A549 (cell line): ENCODE measurements around the gene RNF217. TPM values are rescaled to one million over a fixed set of nuclear protein-coding genes. Genes with fewer than 3 reads are reported as not detected.

Experiments used
- ATAC-seq, 2 experiments: fragments of 200-7000 bp in 1 of 2; fragments of >200 bp in 1 of 2; cut with Nextera tagmentation in 1 of 2; cut with Tn5 transposase in 1 of 2; 3 replicates each; pipeline versions ENCODE4 v1.8.0 to v1.9.1; 2018 to 2020; ENCODE audit warnings: mild to moderate bottlenecking in 1 of 2, moderate library complexity in 1 of 2
- CTCF ChIA-PET: fragments of 300-600 bp; sonication (Branson Sonifier 250); formaldehyde crosslinking; extraction: SDS; loops from one replicate; lab custom pipeline; 2021; ENCODE audit warnings: antibody characterized with exemption, inconsistent platforms; lab: Yijun Ruan, JAX
- POLR2A ChIA-PET: fragments of 350-600 bp; formaldehyde crosslinking; extraction: SDS; loops from one replicate; lab custom pipeline; 2021; ENCODE audit warnings: antibody characterized with exemption, inconsistent platforms; lab: Yijun Ruan, JAX
- DNase-seq, 2 experiments: peaks; one replicate each; pipeline versions ENCODE4 v3.0.0 to v3.0.0-alpha.2; 2011 to 2016; ENCODE audit warnings: low read depth in 1 of 2, low spot score in 1 of 2
- FAIRE-seq: peaks from 2 replicates; lab custom pipeline; 2011; peaks lifted over from hg19 to GRCh38; lab: Jason Lieb, UNC
- H3K27ac ChIP-seq, 2 experiments: fragments of >200 bp; sonication (Bioruptor Twin); formaldehyde crosslinking; 3 replicates each; pipeline ENCODE4 v1.5.1; 2016 to 2017
- H3K4me1 ChIP-seq: fragments of >200 bp; sonication (Bioruptor Twin); formaldehyde crosslinking; 3 replicates; pipeline ENCODE4 v1.6.1; 2016
- H3K4me2 ChIP-seq: fragments of >200 bp; sonication (Bioruptor Twin); formaldehyde crosslinking; 3 replicates; pipeline ENCODE4 v1.6.1; 2016
- H3K4me3 ChIP-seq: fragments of >200 bp; sonication (Bioruptor Twin); formaldehyde crosslinking; 3 replicates; pipeline ENCODE4 v1.5.1; 2016
- H3K9me3 ChIP-seq: fragments of >200 bp; sonication (Bioruptor Twin); formaldehyde crosslinking; 3 replicates; pipeline ENCODE4 v1.6.1; 2016
- ATOH8 ChIP-seq: fragments of 250-450 bp; sonication (Bioruptor Pico); IDR thresholded peaks from 2 replicates; pipeline ENCODE4 v1.5.0; 2020; ENCODE audit warnings: low read depth, mild to moderate bottlenecking, moderate library complexity
- BCL3 ChIP-seq: fragments of >200 bp; sonication (Bioruptor Twin); formaldehyde crosslinking; IDR thresholded peaks from 3 replicates; pipeline ENCODE4 v1.6.1; 2016
- CBX8 ChIP-seq: fragments of 200-600 bp; sonication (generic); IDR thresholded peaks from 2 replicates; pipeline ENCODE4 v1.6.1; 2016
- CHD2 ChIP-seq: fragments of 150-350 bp; IDR thresholded peaks from 2 replicates; pipeline ENCODE4 v1.6.1; 2014; ENCODE audit warnings: low read length; ENCODE audit not compliant: partially characterized antibody
- CHD4 ChIP-seq: fragments of 200-600 bp; sonication (generic); IDR thresholded peaks from 2 replicates; pipeline ENCODE4 v1.6.1; 2016; ENCODE audit warnings: antibody characterized with exemption, mild to moderate bottlenecking, borderline replicate concordance
- CTCF ChIP-seq: fragments of >200 bp; sonication (Bioruptor Twin); formaldehyde crosslinking; IDR thresholded peaks from 3 replicates; pipeline ENCODE4 v1.5.1; 2016
- E2F6 ChIP-seq: IDR thresholded peaks from 2 replicates; pipeline ENCODE4 v1.6.1; 2012; ENCODE audit warnings: low read depth, borderline replicate concordance
- EHMT2 ChIP-seq: fragments of 200-600 bp; sonication (generic); IDR thresholded peaks from 2 replicates; pipeline ENCODE4 v1.6.1; 2016; ENCODE audit warnings: antibody characterized with exemption, low read depth, mild to moderate bottlenecking, moderate library complexity
- ELK1 ChIP-seq: fragments of 150-350 bp; IDR thresholded peaks from 2 replicates; pipeline ENCODE4 v1.6.1; 2014; ENCODE audit warnings: low read depth, mild to moderate bottlenecking, low read length
- FOSB ChIP-seq: fragments of 250-450 bp; sonication (Bioruptor Pico); IDR thresholded peaks from 2 replicates; pipeline ENCODE4 v1.5.0; 2020; ENCODE audit warnings: mild to moderate bottlenecking, moderate library complexity
- FOSL2 ChIP-seq, 2 experiments: fragments of 450-650 bp in 1 of 2; fragments of >200 bp in 1 of 2; sonication (Bioruptor Twin) in 1 of 2; formaldehyde crosslinking; IDR thresholded peaks; 2 replicates each; pipeline versions ENCODE4 v1.5.0 to v1.6.1; 2016 to 2020; ENCODE audit warnings: mild to moderate bottlenecking in 1 of 2, moderate library complexity in 1 of 2
- FOXS1 ChIP-seq: fragments of 250-450 bp; sonication (Bioruptor Pico); IDR thresholded peaks from 2 replicates; pipeline ENCODE4 v1.5.0; 2020; ENCODE audit warnings: mild to moderate bottlenecking, moderate library complexity
- HOXA7 ChIP-seq: fragments of 250-450 bp; sonication (Bioruptor Pico); IDR thresholded peaks from 2 replicates; pipeline ENCODE4 v1.5.0; 2020; ENCODE audit warnings: mild to moderate bottlenecking, moderate library complexity
- HOXB5 ChIP-seq: fragments of 250-450 bp; sonication (Bioruptor Pico); IDR thresholded peaks from 2 replicates; pipeline ENCODE4 v1.5.0; 2020; ENCODE audit warnings: mild to moderate bottlenecking, moderate library complexity
- JUN ChIP-seq, 2 experiments: fragments of >200 bp; sonication (Bioruptor Twin); formaldehyde crosslinking; IDR thresholded peaks; 2 replicates in 1 of 2; 3 replicates in 1 of 2; pipeline ENCODE4 v1.6.1; 2016 to 2017
- JUNB ChIP-seq: fragments of >200 bp; sonication (Bioruptor Twin); formaldehyde crosslinking; IDR thresholded peaks from 2 replicates; pipeline ENCODE4 v1.6.1; 2016
- KDM1A ChIP-seq: fragments of 200-600 bp; sonication (generic); IDR thresholded peaks from 2 replicates; pipeline ENCODE4 v1.6.1; 2016; ENCODE audit warnings: low read depth, mild to moderate bottlenecking
- NPAS2 ChIP-seq: fragments of 250-450 bp; sonication (Bioruptor Pico); IDR thresholded peaks from 2 replicates; pipeline ENCODE4 v1.8.0; 2022; ENCODE audit warnings: mild to moderate bottlenecking, moderate library complexity, borderline replicate concordance
- PHF8 ChIP-seq: fragments of 200-600 bp; sonication (generic); IDR thresholded peaks from 2 replicates; pipeline ENCODE4 v1.6.1; 2016; ENCODE audit warnings: low read depth, mild to moderate bottlenecking, antibody characterized with exemption, moderate library complexity, borderline replicate concordance
- POLR2A ChIP-seq: IDR thresholded peaks from 2 replicates; pipeline ENCODE4 v1.6.1; 2012; ENCODE audit warnings: mild to moderate bottlenecking, low read length
- POLR2AphosphoS2 ChIP-seq: conservative IDR thresholded peaks from 2 replicates; pipeline ENCODE4 v1.6.1; 2012; ENCODE audit warnings: low read length, improper control_type of control experiment, inconsistent platforms
- RAD21 ChIP-seq, 2 experiments: fragments of >200 bp in 1 of 2; sonication (Bioruptor Twin) in 1 of 2; formaldehyde crosslinking in 1 of 2; IDR thresholded peaks in 1 of 2; conservative IDR thresholded peaks in 1 of 2; 2 replicates in 1 of 2; 3 replicates in 1 of 2; pipeline ENCODE4 v1.6.1; 2012 to 2018; ENCODE audit warnings: inconsistent platforms in 1 of 2
- RARB ChIP-seq: fragments of 250-450 bp; sonication (Bioruptor Pico); IDR thresholded peaks from 2 replicates; pipeline ENCODE4 v1.8.0; 2021; ENCODE audit warnings: mild to moderate bottlenecking, moderate library complexity
- RFX5 ChIP-seq: fragments of 450-650 bp; IDR thresholded peaks from 2 replicates; pipeline ENCODE4 v1.7.1; 2014; ENCODE audit warnings: antibody characterized with exemption, mild to moderate bottlenecking, moderate library complexity
- SREBF2 ChIP-seq: fragments of 450-650 bp; IDR thresholded peaks from 2 replicates; pipeline ENCODE4 v1.6.1; 2014; ENCODE audit warnings: mild to moderate bottlenecking, moderate library complexity
- TFCP2L1 ChIP-seq: fragments of 250-450 bp; sonication (Bioruptor Pico); IDR thresholded peaks from 2 replicates; pipeline ENCODE4 v1.5.0; 2021; ENCODE audit warnings: mild to moderate bottlenecking
- TP53 ChIP-seq: fragments of 250-450 bp; sonication (Bioruptor Pico); IDR thresholded peaks from 2 replicates; pipeline ENCODE4 v1.5.0; 2021; ENCODE audit warnings: mild to moderate bottlenecking, moderate library complexity
- ZNF302 ChIP-seq: fragments of 250-450 bp; sonication (Bioruptor Pico); IDR thresholded peaks from 2 replicates; pipeline ENCODE4 v1.9.0; 2021; ENCODE audit warnings: inconsistent platforms, mild to moderate bottlenecking, moderate library complexity
- WGBS: methylation state at CpG from one replicate; pipeline ENCODE4 v1.1.6; 2017; ENCODE audit errors: missing lambda C conversion rate; 5-methylcytosine and 5-hydroxymethylcytosine counted together
- polyA plus RNA-seq, 4 experiments: library from polyadenylated mRNA; depleted of rRNA in 3 of 4; stranded (reverse); fragments of >200 nt; fragmentation: RNase III in 1 of 4; extraction: RNeasy Plus Mini Kit Qiagen cat#74134 plus additional on column Dnase treatment in 1 of 4; gene quantifications; 2 replicates in 3 of 4; 3 replicates in 1 of 4; pipeline ENCODE4 v1.2.3, GENCODE V29; 2011 to 2017

RNF217 gene
- polyA plus RNA-seq, 2 of the 4 experiments (the other 2 are of a cell fraction): 5.7 to 20.0 TPM

- no peak overlapping the region for H3K27ac ChIP-seq
- TF ChIP-seq FOSB (CRISPR knock-in tag) (no peak), CHD2 (no peak), E2F6 (no peak), SREBF2 (no peak), TP53 (CRISPR knock-in tag) (no peak), ELK1 (no peak), RFX5 (no peak), BCL3 (no peak), PHF8 (no peak), RARB (no peak), EHMT2 (no peak), HOXB5 (CRISPR knock-in tag) (no peak), HOXA7 (CRISPR knock-in tag) (no peak), ATOH8 (CRISPR knock-in tag) (no peak)
- DNase-seq (no peak), ATAC-seq (no peak), FAIRE-seq (no peak)
- ChIA-PET POLR2A (no interaction called here), CTCF (no interaction called here)
- H3K4me3 ChIP-seq: no peak overlapping the region
- H3K4me1 ChIP-seq: no peaks in the 10 kb centered on the region
- no peak overlapping the region for H3K4me2 ChIP-seq
- 85% methylated on average over 4 of the region's 4 CpGs for WGBS
- H3K9me3 ChIP-seq: no peaks in the 10 kb centered on the region
Measured at GRCh38 chr6:125077453-125077852, 115.2 kb downstream of the RNF217 start.

- no peak for ATAC-seq
- CTCF ChIA-PET: interaction anchor here (1.0 kb wide), 1 partner anchor 75 kb away, joined by 3 read pairs; the partner anchor contains the start of gene TPD52L1
Measured at GRCh38 chr6:125078602-125079321, 116.5 kb downstream of the RNF217 start.

More at GRCh38 chr6:125078602-125079321, 116.5 kb downstream of the RNF217 start:
- Histone ChIP-seq H3K9me3 (no peaks in the 10 kb centered on the region), H3K4me3 (no peak overlapping the region), H3K4me1 (no peaks in the 10 kb centered on the region), H3K4me2 (no peak overlapping the region), H3K27ac (no peak overlapping the region)
- POLR2A ChIA-PET: no interaction called here
- no peak for TF ChIP-seq CBX8
- TF ChIP-seq POLR2AphosphoS2: no peak
- no peak for TF ChIP-seq FOSL2 (IDR thresholded peaks at IDR 0.05)
- no peak for TF ChIP-seq FOSL2 (CRISPR knock-in tag; IDR thresholded peaks at IDR 0.05)
- TF ChIP-seq TP53 (CRISPR knock-in tag): no peak
- TF ChIP-seq ZNF302 (CRISPR knock-in tag): no peak
- TF ChIP-seq POLR2A: no peak
- no peak for TF ChIP-seq JUNB
- TF ChIP-seq HOXA7 (CRISPR knock-in tag): no peak
- no peak for TF ChIP-seq RAD21 (conservative IDR thresholded peaks at IDR 0.05 in 1 of 2, IDR thresholded peaks at IDR 0.05 in 1 of 2)
- no peak for TF ChIP-seq CHD4
- TF ChIP-seq TFCP2L1 (CRISPR knock-in tag): no peak
- no peak for TF ChIP-seq RARB
- TF ChIP-seq FOXS1: no peak
- TF ChIP-seq NPAS2 (CRISPR knock-in tag): no peak
- TF ChIP-seq E2F6: no peak
- TF ChIP-seq KDM1A: no peak
- no peak for TF ChIP-seq CTCF
- TF ChIP-seq JUN (IDR thresholded peaks at IDR 0.05): no peak
- DNase-seq: no peak
- no peak for FAIRE-seq
- 92% methylated on average over 5 of the region's 5 CpGs for WGBS
